Hepatocyte (in vitro differentiated cells): ENCODE results near the gene UBL4A.

Source experiments
- EZH2 ChIP-seq: fragments of 200-600 bp; sonication (generic); IDR thresholded peaks from 2 replicates; pipeline ENCODE4 v1.6.1; 2016; ENCODE audit warnings: antibody characterized with exemption, mild to moderate bottlenecking, borderline replicate concordance
- TF ChIP-seq, protein P1 (sequence below): fragments of 200-600 bp; sonication (generic); IDR thresholded peaks from 2 replicates; pipeline ENCODE4 v1.5.1; 2016; ENCODE audit warnings: antibody characterized with exemption, mild to moderate bottlenecking; ENCODE audit not compliant: poor library complexity

DNA sequence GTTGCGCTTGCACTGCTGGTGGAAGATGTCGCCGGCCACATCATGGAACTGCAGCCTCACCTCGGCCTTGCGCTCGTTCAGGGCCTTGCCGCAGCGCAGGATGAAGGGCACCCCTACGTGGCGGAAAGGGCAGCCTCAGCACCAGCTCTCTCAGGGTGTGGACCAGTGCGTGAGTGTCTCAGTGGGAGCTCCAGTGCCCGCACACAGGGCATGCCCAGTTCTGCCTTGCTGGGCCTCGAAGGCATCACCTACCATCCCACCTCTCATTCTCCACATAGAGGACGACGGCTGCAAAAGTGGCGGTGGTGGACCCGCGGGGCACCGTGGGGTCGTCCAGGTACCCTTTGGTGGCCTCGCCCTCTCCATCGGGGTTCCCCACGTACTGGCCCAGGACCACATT, 46.3 kb upstream of the UBL4A start:
- TF ChIP-seq, protein P1, sequence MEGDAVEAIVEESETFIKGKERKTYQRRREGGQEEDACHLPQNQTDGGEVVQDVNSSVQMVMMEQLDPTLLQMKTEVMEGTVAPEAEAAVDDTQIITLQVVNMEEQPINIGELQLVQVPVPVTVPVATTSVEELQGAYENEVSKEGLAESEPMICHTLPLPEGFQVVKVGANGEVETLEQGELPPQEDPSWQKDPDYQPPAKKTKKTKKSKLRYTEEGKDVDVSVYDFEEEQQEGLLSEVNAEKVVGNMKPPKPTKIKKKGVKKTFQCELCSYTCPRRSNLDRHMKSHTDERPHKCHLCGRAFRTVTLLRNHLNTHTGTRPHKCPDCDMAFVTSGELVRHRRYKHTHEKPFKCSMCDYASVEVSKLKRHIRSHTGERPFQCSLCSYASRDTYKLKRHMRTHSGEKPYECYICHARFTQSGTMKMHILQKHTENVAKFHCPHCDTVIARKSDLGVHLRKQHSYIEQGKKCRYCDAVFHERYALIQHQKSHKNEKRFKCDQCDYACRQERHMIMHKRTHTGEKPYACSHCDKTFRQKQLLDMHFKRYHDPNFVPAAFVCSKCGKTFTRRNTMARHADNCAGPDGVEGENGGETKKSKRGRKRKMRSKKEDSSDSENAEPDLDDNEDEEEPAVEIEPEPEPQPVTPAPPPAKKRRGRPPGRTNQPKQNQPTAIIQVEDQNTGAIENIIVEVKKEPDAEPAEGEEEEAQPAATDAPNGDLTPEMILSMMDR = no peak
- TF ChIP-seq EZH2 = no peak
